ENCODE data around the gene SEMA4D.

- TF ChIP-seq CTCF (IDR thresholded peaks at IDR 0.05; ENCODE audit: low read depth, low read length) = no peak
- TF ChIP-seq EZH2phosphoT487 (IDR thresholded peaks at IDR 0.05; ENCODE audit: low read depth) = no peak
Measured at GRCh38 chr9:89449261-89449671, 48.6 kb downstream of the SEMA4D start.
